MM.1S (cell line): ENCODE data around the gene COPE.

Experiments
- EZH2 ChIP-seq: fragments of 300-600 bp; sonication (generic); optimal IDR thresholded peaks from 2 replicates; pipeline ENCODE3; 2017; ENCODE audit warnings: low read depth, mild to moderate bottlenecking, antibody characterized with exemption, low read length, mixed read lengths
- EZH2phosphoT487 ChIP-seq: fragments of 300-600 bp; sonication (generic); IDR thresholded peaks from 2 replicates; pipeline ENCODE4 v1.6.1; 2018; ENCODE audit warnings: antibody characterized with exemption, low read length
- TF ChIP-seq, protein P1 (sequence below): fragments of 300-600 bp; sonication (generic); IDR thresholded peaks from 2 replicates; pipeline ENCODE4 v1.5.1; 2016; ENCODE audit warnings: antibody characterized with exemption, low read length, mixed read lengths

DNA sequence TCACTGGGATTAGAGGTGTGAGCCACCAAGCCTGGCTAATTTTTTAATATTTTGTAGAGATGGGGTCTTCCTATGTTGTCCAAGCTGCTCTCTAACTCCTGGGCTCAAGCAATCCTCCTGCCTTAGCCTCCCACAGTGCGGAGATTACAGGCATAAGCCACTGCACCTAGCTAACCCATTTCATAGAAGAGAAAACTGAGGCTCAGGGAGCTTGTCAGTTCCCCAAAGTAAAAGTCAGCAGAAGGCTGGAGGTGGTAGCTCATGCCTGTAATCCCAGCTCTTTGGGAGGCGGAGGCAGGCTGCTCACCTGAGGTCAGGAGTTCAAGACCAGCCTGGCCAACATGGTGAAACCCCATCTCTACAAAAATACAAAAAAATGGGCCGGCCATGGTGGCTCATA lies 30.7 kb upstream of the COPE start:
- TF ChIP-seq, protein P1, sequence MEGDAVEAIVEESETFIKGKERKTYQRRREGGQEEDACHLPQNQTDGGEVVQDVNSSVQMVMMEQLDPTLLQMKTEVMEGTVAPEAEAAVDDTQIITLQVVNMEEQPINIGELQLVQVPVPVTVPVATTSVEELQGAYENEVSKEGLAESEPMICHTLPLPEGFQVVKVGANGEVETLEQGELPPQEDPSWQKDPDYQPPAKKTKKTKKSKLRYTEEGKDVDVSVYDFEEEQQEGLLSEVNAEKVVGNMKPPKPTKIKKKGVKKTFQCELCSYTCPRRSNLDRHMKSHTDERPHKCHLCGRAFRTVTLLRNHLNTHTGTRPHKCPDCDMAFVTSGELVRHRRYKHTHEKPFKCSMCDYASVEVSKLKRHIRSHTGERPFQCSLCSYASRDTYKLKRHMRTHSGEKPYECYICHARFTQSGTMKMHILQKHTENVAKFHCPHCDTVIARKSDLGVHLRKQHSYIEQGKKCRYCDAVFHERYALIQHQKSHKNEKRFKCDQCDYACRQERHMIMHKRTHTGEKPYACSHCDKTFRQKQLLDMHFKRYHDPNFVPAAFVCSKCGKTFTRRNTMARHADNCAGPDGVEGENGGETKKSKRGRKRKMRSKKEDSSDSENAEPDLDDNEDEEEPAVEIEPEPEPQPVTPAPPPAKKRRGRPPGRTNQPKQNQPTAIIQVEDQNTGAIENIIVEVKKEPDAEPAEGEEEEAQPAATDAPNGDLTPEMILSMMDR, result no peak
- TF ChIP-seq EZH2 (no peak), EZH2phosphoT487 (no peak)
